Measurements from ENCODE around the gene ITK.
"Not testable (repeated sequence)": the region's sequence is repeated elsewhere in the genome, so short reads cannot be mapped to it uniquely, and the experiment has no call there.

Gene ITK

DNA sequence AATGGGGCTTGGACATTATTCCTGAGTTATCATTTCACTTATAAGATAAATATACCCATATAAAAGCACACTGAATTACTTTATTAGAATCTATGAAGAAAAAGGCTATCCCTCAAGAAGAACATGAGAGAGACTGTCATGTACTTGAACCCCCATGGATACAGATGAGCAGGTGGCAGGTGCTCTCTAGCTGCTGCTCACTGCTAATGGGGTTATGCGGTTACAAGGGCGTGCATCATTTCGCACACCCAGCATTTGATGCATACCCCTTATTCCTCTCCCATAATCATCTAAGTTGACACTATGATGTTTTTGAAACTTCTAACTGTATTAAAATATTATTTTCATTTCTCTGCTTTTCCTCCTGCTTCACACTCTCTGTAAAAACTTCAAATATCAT is 16.4 kb downstream of the ITK start:
- no peaks in the 10 kb centered on the region for H3K36me3 ChIP-seq
- H4K20me1 ChIP-seq: no peaks in the 10 kb centered on the region
- no peak overlapping the region for H3K27ac ChIP-seq

GRCh38 chr5:157198277-157198986 is 17.8 kb downstream of the ITK start:
- Histone ChIP-seq H3K9me3 (replicated peaks in 1 of 11) (no peaks in the 10 kb centered on the region), H4K20me1 (no peaks in the 10 kb centered on the region), H3K4me3 (no peak overlapping the region), H3K27ac (no peak overlapping the region; a peak in 1 of 22 replicates), H3K27me3 (no peaks in the 10 kb centered on the region), H3K9ac (no peak overlapping the region), H3K4me2 (peak overlapping the region in 6 of 11 experiments; percentile 3 to 25 (median 10); a peak in 5 of 22 replicates), H3K4me1 (peaks cover 4 to 16% (median 10%) of the 10 kb centered on the region in 10 experiments; a peak in 15 of 20 replicates), H3K36me3 (no peaks in the 10 kb centered on the region)
- no peak for TF ChIP-seq Cebpa-rat (IDR thresholded peaks at IDR 0.05)

More for the DNA sequence above, 16.4 kb downstream of the ITK start:
- no peak overlapping the region for H3K4me3 ChIP-seq
- no peak for TF ChIP-seq Cebpa-rat (IDR thresholded peaks at IDR 0.05)
- no peak overlapping the region for H3K9ac ChIP-seq
- H3K4me1 ChIP-seq: peaks cover 0 to 13% (median 5%) of the 10 kb centered on the region in 10 experiments; a peak in 8 of 20 replicates
- no peaks in the 10 kb centered on the region for H3K27me3 ChIP-seq
- H3K4me2 ChIP-seq: no peak overlapping the region
- H3K9me3 ChIP-seq (replicated peaks in 1 of 11): peaks cover 0 to 11% (median 6%) of the 10 kb centered on the region in 11 experiments; a peak in 10 of 22 replicates

- H3K27me3 ChIP-seq: no peaks in the 10 kb centered on the region
- H3K27ac ChIP-seq: no peak overlapping the region
- H3K4me2 ChIP-seq: no peak overlapping the region
- H3K9me3 ChIP-seq (replicated peaks in 1 of 11): peaks cover 13 to 28% (median 23%) of the 10 kb centered on the region in 11 experiments
- peaks cover 4 to 18% (median 10%) of the 10 kb centered on the region in 10 experiments; a peak in 15 of 20 replicates for H3K4me1 ChIP-seq
- TF ChIP-seq Cebpa-rat (IDR thresholded peaks at IDR 0.05): no peak
- H3K36me3 ChIP-seq: no peaks in the 10 kb centered on the region
- no peaks in the 10 kb centered on the region for H4K20me1 ChIP-seq
- H3K9ac ChIP-seq: no peak overlapping the region
- no peak overlapping the region for H3K4me3 ChIP-seq
These were observed 21.2 kb downstream of the ITK start for GRCh38 chr5:157201857-157202256.

GRCh38 chr5:157203417-157203816 is 22.8 kb downstream of the ITK start:
- no peaks in the 10 kb centered on the region for H3K27me3 ChIP-seq
- peak overlapping the region in 5 of 11 experiments; percentile 15 to 48 (median 30); a peak in 9 of 22 replicates for H3K4me2 ChIP-seq
- no peak overlapping the region for H3K4me3 ChIP-seq
- H3K9me3 ChIP-seq (replicated peaks in 1 of 11): peaks cover 23 to 43% (median 35%) of the 10 kb centered on the region in 11 experiments
- H3K27ac ChIP-seq: no peak overlapping the region
- no peak overlapping the region for H3K9ac ChIP-seq
- peaks cover under 1 to 16% (median 8%) of the 10 kb centered on the region in 10 experiments; a peak in 15 of 20 replicates for H3K4me1 ChIP-seq
- H3K36me3 ChIP-seq: no peaks in the 10 kb centered on the region
- no peaks in the 10 kb centered on the region for H4K20me1 ChIP-seq
- TF ChIP-seq Cebpa-rat (IDR thresholded peaks at IDR 0.05): no peak

DNA sequence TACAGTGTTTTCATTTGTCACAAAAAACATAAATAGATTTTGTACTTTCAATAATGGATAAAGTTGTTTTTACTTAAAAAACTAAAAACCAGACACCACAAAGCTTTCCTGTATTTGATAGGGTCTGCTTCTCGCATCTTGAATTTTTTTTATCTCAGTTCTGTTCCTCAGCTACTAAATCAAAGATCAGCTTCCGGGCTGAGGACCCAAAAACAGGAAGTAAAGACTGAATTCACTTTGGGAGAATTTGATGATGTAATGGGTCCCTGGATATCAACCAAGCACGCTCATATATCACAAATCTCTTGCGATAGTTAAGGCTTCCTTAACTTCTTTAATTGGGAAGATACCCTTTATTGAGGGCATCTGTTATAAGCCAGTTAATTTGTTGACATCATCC is 24.1 kb downstream of the ITK start:
- Histone ChIP-seq H3K4me3 (no peak overlapping the region), H3K27ac (peak overlapping the region in 1 of 11 experiments; percentile 2; a peak in 1 of 22 replicates), H4K20me1 (no peaks in the 10 kb centered on the region), H3K9ac (0 out of 22 replicates have a peak overlapping the region, but pooled peaks of 1 of the 11 experiments have one; percentile 4), H3K4me1 (peaks cover 0 to 18% (median 9%) of the 10 kb centered on the region in 10 experiments; a peak in 14 of 20 replicates), H3K4me2 (peak overlapping the region in 5 of 11 experiments; percentile 0 to 28 (median 15); a peak in 3 of 22 replicates), H3K36me3 (no peaks in the 10 kb centered on the region), H3K9me3 (replicated peaks in 1 of 11) (peaks cover 23 to 48% (median 40%) of the 10 kb centered on the region in 11 experiments), H3K27me3 (no peaks in the 10 kb centered on the region)
- no peak for TF ChIP-seq Cebpa-rat (IDR thresholded peaks at IDR 0.05)

DNA sequence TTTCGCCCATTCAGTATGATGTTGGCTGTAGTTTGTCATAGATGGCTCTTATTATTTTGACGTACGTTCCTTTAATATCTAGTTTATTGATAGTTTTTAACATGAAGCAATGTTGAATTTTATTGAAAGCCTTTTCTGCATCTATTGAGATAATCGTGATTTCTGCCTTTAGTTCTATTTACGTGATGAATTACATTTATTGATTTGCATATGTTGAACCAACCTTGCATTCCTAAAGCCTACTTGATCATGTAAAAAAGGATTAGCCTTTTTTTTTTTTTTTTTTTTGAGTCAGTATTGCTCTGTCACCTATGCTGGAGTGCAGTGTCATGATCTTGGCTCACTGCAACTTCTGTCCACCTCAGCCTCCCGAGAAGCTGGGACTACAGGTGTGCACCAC is 25.1 kb downstream of the ITK start:
- peaks cover 23 to 48% (median 40%) of the 10 kb centered on the region in 11 experiments for H3K9me3 ChIP-seq (replicated peaks in 1 of 11)
- no peak overlapping the region for H3K4me3 ChIP-seq
- H3K4me2 ChIP-seq: no peak overlapping the region
- H3K9ac ChIP-seq: no peak overlapping the region
- H3K27me3 ChIP-seq: no peaks in the 10 kb centered on the region
- no peak overlapping the region for H3K27ac ChIP-seq
- no peaks in the 10 kb centered on the region for H4K20me1 ChIP-seq
- H3K36me3 ChIP-seq: no peaks in the 10 kb centered on the region
- TF ChIP-seq Cebpa-rat (IDR thresholded peaks at IDR 0.05): no peak
- peaks cover 0 to 25% (median 13%) of the 10 kb centered on the region in 10 experiments; a peak in 18 of 20 replicates for H3K4me1 ChIP-seq

- H3K4me1 ChIP-seq: peaks cover 11 to 44% (median 35%) of the 10 kb centered on the region in 10 experiments
- not testable (repeated sequence) for H3K4me3 ChIP-seq, H3K36me3 ChIP-seq, H3K27me3 ChIP-seq, H4K20me1 ChIP-seq
- peaks cover 19 to 50% (median 41%) of the 10 kb centered on the region in 11 experiments for H3K9me3 ChIP-seq (replicated peaks in 1 of 11)
- peak overlapping the region in 10 of 11 experiments; percentile 21 to 64 (median 38); a peak in 17 of 22 replicates for H3K4me2 ChIP-seq
- H3K27ac ChIP-seq: peak overlapping the region in 5 of 11 experiments; percentile 25 to 70 (median 61); a peak in 9 of 22 replicates
- H3K9ac ChIP-seq: peak overlapping the region in 3 of 11 experiments; percentile 4 to 48 (median 12); a peak in 1 of 22 replicates
These were observed 30.0 kb downstream of the ITK start for GRCh38 chr5:157210652-157211051.

DNA sequence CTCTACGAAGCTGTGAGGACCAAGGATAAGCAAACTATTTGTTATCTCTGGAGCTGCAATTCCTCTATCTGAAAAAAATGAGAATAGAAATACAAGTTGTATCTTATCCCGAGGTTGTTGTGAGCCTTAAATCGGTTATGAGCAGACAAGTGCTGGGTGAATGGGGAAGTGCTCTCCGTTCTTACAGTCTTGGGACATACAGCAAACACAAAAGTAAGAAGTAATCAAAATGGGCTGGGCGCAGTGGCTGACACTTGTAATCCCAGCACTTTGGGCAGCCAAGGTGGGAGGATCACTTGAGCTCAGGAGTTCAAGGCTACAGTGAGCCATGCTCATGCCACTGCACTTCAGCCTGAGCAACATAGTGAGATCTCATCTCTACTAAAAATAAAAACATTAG is 31.7 kb downstream of the ITK start:
- H3K4me3 ChIP-seq: no peak overlapping the region
- peaks cover 27 to 60% (median 52%) of the 10 kb centered on the region in 10 experiments for H3K4me1 ChIP-seq
- no peak overlapping the region for H3K9ac ChIP-seq
- TF ChIP-seq Cebpa-rat (IDR thresholded peaks at IDR 0.05): no peak
- no peak overlapping the region for H3K27ac ChIP-seq
- peaks cover 5 to 34% (median 24%) of the 10 kb centered on the region in 11 experiments; a peak in 18 of 22 replicates for H3K9me3 ChIP-seq (replicated peaks in 1 of 11)
- no peaks in the 10 kb centered on the region for H4K20me1 ChIP-seq
- H3K27me3 ChIP-seq: no peaks in the 10 kb centered on the region
- no peaks in the 10 kb centered on the region for H3K36me3 ChIP-seq
- H3K4me2 ChIP-seq: no peak overlapping the region

GRCh38 chr5:157213527-157214243 is 33.0 kb downstream of the ITK start:
- Histone ChIP-seq H3K9me3 (replicated peaks in 1 of 11) (peaks cover 0 to 20% (median 13%) of the 10 kb centered on the region in 11 experiments; a peak in 13 of 22 replicates), H3K27me3 (no peaks in the 10 kb centered on the region), H3K4me2 (peak overlapping the region in 9 of 11 experiments; percentile 68 to 89 (median 80); a peak in 16 of 22 replicates), H3K9ac (no peak overlapping the region), H3K4me3 (no peak overlapping the region), H4K20me1 (no peaks in the 10 kb centered on the region), H3K4me1 (peaks cover 35 to 74% (median 64%) of the 10 kb centered on the region in 10 experiments), H3K36me3 (no peaks in the 10 kb centered on the region), H3K27ac (no peak overlapping the region)
- no peak for TF ChIP-seq Cebpa-rat (IDR thresholded peaks at IDR 0.05)
